ENCODE measurements around the gene TCAF1. TPM values are rescaled to one million over a fixed set of nuclear protein-coding genes. Genes with fewer than 3 reads are reported as not detected.
A peak's percentile ranks its signal among the peaks of the same experiment; 100 is the strongest.

TCAF1 gene
- total and polyA plus RNA-seq, 12 donors = 41.3 to 177 (median 117) TPM

DNA sequence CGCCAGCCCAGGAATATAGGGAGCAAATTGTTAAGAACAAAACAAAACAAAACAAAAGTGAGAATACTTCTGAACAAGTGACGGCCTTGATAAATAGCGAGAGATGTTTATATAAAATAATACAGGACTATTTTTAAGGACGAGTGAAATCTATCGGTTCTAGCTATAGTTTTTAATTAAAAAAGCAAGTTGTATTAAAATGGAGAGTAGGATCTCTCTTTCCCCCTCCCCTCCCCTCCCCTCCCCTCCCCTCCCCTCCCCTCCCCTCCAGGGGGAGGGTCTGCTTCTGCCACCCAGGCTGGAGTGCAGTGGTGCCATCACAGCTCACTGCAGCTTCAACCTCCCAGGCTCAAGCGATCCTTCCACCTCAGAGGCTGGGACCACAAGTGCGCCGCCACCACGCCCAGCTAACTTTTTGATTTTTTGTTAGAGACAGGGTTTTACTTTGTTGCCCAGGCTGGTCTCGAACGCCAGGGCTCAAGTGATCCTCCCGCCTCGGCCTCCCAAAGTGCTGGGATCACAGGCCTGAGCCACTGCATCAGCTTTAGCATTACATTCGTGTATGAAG lies 440 bp upstream of the TCAF1 start:
- Histone ChIP-seq H3K27me3 (no peaks in the 10 kb centered on the region), H3K4me3 (peak overlapping the region in 1 of 4 donors; percentile 90), H3K9me3 (replicated peaks in 1 of 3) (no peaks in the 10 kb centered on the region), H3K36me3 (replicated peaks in 1 of 2) (no peaks in the 10 kb centered on the region), H3K27ac (peak overlapping the region in 4 of 5 donors; percentile 82 to 96 (median 92)), H3K4me1 (replicated peaks in 1 of 2) (peaks cover 16 to 37% of the 10 kb centered on the region in 2 donors)
- no peak for TF ChIP-seq POLR2A (IDR thresholded peaks at IDR 0.05)
- TF ChIP-seq, protein P1, sequence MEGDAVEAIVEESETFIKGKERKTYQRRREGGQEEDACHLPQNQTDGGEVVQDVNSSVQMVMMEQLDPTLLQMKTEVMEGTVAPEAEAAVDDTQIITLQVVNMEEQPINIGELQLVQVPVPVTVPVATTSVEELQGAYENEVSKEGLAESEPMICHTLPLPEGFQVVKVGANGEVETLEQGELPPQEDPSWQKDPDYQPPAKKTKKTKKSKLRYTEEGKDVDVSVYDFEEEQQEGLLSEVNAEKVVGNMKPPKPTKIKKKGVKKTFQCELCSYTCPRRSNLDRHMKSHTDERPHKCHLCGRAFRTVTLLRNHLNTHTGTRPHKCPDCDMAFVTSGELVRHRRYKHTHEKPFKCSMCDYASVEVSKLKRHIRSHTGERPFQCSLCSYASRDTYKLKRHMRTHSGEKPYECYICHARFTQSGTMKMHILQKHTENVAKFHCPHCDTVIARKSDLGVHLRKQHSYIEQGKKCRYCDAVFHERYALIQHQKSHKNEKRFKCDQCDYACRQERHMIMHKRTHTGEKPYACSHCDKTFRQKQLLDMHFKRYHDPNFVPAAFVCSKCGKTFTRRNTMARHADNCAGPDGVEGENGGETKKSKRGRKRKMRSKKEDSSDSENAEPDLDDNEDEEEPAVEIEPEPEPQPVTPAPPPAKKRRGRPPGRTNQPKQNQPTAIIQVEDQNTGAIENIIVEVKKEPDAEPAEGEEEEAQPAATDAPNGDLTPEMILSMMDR (IDR thresholded peaks at IDR 0.05) = no peak
- intact Hi-C loops (cut with DNase I) = no loop called here
- DNase-seq = peak in 2 of 7 donors; percentile 16 to 55
- WGBS, 4 donors = 61 to 69% (median 67%) methylated on average over 13 to 14 of the region's 14 CpGs

DNA sequence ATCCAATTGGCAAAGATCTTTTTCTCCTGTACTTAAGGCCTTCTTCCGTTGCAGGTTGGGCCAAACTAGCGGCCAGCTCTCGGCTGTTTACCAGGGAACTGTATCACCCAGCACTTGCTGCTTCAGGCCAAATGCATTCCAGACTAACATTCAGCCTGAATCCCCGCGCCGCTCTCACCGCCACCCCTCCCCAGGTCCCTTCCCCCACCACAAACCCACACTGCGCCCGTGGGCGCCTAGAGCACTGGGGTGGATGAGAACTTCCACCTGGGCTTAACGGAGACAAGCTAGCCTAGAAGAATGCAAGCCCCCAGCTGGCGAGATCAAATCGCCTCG lies 676 bp downstream of the TCAF1 start:
- Histone ChIP-seq H3K4me1 (replicated peaks in 1 of 2) (peaks cover 16 to 37% of the 10 kb centered on the region in 2 donors), H3K9me3 (replicated peaks in 1 of 3) (peaks cover 0 to 1% (median 0%) of the 10 kb centered on the region in 3 donors), H3K27ac (peak overlapping the region; percentile 82 to 96 (median 87)), H3K36me3 (replicated peaks in 1 of 2) (no peaks in the 10 kb centered on the region), H3K4me3 (peak overlapping the region; percentile 25 to 90 (median 71)), H3K27me3 (no peaks in the 10 kb centered on the region)
- TF ChIP-seq, protein P1 (IDR thresholded peaks at IDR 0.05) = no peak
- TF ChIP-seq POLR2A (IDR thresholded peaks at IDR 0.05) = peak in 1 of 2 donors; percentile 2
- intact Hi-C loops (cut with DNase I) = no loop called here
- WGBS, 4 donors = 0 to 2% (median 1%) methylated on average over 8 to 14 of the region's 14 CpGs
- DNase-seq = peak in 6 of 7 donors; percentile 47 to 73 (median 57)

DNA sequence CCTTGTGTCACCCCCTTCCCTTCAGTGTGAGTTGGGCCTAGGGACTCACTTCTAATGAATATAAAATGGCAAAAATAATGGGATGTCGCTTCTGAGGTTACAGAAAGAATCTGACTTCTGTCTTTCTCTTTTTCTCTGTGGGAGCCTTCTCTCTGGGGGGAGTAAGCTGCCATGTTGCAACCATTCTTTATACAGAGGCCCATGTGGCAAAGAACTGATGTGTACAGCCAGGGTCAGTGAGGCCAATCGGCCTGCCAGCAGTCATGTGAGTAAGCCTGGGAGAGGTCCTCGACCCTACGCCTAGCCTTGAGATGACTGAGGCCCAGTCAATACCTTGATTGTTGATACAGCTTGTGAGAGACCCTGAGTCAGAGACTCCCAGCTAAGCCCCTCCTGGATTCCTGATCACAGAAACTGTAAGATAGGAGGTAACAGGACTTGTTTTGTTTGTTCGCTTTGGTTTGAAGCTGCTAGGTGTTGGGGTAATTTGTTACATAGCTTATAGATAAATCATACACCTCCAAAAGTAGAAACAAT lies 1.7 kb downstream of the TCAF1 start:
- Histone ChIP-seq H3K9me3 (replicated peaks in 1 of 3) (peaks cover 0 to 5% (median 0%) of the 10 kb centered on the region in 3 donors), H3K27ac (peak overlapping the region; percentile 10 to 96 (median 82)), H3K36me3 (replicated peaks in 1 of 2) (no peaks in the 10 kb centered on the region), H3K4me3 (peak overlapping the region in 2 of 4 donors; percentile 79 to 90), H3K4me1 (replicated peaks in 1 of 2) (peaks cover 13 to 33% of the 10 kb centered on the region in 2 donors), H3K27me3 (no peaks in the 10 kb centered on the region)
- intact Hi-C loops (cut with DNase I) = no loop called here
- TF ChIP-seq, protein P1 (IDR thresholded peaks at IDR 0.05) = no peak
- no peak for TF ChIP-seq POLR2A (IDR thresholded peaks at IDR 0.05)
- WGBS, 4 donors = 42 to 52% (median 47%) methylated on average over 3 to 5 of the region's 5 CpGs
- DNase-seq = peak in 6 of 7 donors; percentile 43 to 73 (median 59)

DNA sequence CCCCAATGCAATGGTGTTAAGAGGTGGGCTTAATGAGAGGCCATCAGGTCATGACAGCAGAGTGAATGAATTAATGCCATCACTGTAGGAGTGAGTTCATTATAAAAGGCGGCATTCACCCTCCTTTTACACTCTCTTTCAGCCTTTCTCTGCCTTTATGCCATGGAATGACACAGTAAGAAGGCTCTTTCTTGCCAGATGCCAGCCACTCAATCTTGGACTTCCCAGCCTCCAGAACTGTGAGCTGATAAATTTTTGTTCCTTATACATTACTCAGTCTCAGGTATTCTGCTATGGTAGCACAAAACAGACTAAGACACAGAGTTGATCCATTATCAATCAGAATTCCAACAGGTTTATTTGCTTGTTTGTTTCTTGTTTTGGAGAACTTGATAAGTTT lies 3.2 kb downstream of the TCAF1 start:
- WGBS, 4 donors = 91 to 98% (median 93%) methylated on average over 1 of the region's 1 CpG
- H3K27me3 ChIP-seq = no peaks in the 10 kb centered on the region
- H3K9me3 ChIP-seq (replicated peaks in 1 of 3) = peaks cover 0 to 5% (median 0%) of the 10 kb centered on the region in 3 donors
- peak overlapping the region in 1 of 5 donors; percentile 82 for H3K27ac ChIP-seq
- no peak overlapping the region for H3K4me3 ChIP-seq
- no peak for DNase-seq
- no peaks in the 10 kb centered on the region for H3K36me3 ChIP-seq (replicated peaks in 1 of 2)
- TF ChIP-seq, protein P1 (IDR thresholded peaks at IDR 0.05) = no peak
- no peak for TF ChIP-seq POLR2A (IDR thresholded peaks at IDR 0.05)
- intact Hi-C loops (cut with DNase I) = no loop called here
- peaks cover 10 to 31% of the 10 kb centered on the region in 2 donors for H3K4me1 ChIP-seq (replicated peaks in 1 of 2)
